HG02840 (cell line): ENCODE results near the gene SHROOM3.

ENCODE experiments used
- ATAC-seq: cut with Tn5 transposase; IDR thresholded peaks from one replicate; pipeline ENCODE4 v1.9.1; 2021; ENCODE audit warnings: mild to moderate bottlenecking, moderate library complexity, moderate number of reproducible peaks; ENCODE audit not compliant: unreplicated experiment, low FRiP score

SHROOM3 gene

GRCh38 chr4:76649086-76649485, 214.1 kb downstream of the SHROOM3 start:
- no peak for ATAC-seq

- no peak for ATAC-seq
Observed at GRCh38 chr4:76651616-76652015, 216.6 kb downstream of the SHROOM3 start.

- ATAC-seq, result no peak
Observed at GRCh38 chr4:76652389-76652788, 217.4 kb downstream of the SHROOM3 start.

GRCh38 chr4:76654084-76654483, 219.1 kb downstream of the SHROOM3 start:
- ATAC-seq, result no peak

- ATAC-seq, result no peak
Observed at GRCh38 chr4:76654791-76655190, 219.8 kb downstream of the SHROOM3 start.

- no peak for ATAC-seq
Observed at GRCh38 chr4:76655566-76656479, 220.8 kb downstream of the SHROOM3 start.

- ATAC-seq, result no peak
Observed at GRCh38 chr4:76657443-76657842, 222.4 kb downstream of the SHROOM3 start.

- peak; percentile 57 for ATAC-seq
Observed at GRCh38 chr4:76658231-76659102, 223.4 kb downstream of the SHROOM3 start.

- ATAC-seq, result no peak
Observed at GRCh38 chr4:76659103-76659490, 224.1 kb downstream of the SHROOM3 start.

GRCh38 chr4:76663824-76664223, 228.8 kb downstream of the SHROOM3 start:
- no peak for ATAC-seq

- ATAC-seq, result no peak
Observed at GRCh38 chr4:76665153-76665552, 230.1 kb downstream of the SHROOM3 start.

GRCh38 chr4:76665721-76666120, 230.7 kb downstream of the SHROOM3 start:
- ATAC-seq, result no peak

- no peak for ATAC-seq
Observed at GRCh38 chr4:76666944-76667532, 232.0 kb downstream of the SHROOM3 start.

GRCh38 chr4:76670631-76671030, 235.6 kb downstream of the SHROOM3 start:
- ATAC-seq, result no peak

- no peak for ATAC-seq
Observed at GRCh38 chr4:76673362-76673761, 238.3 kb downstream of the SHROOM3 start.

- ATAC-seq, result no peak
Observed at GRCh38 chr4:76674983-76675382, 240.0 kb downstream of the SHROOM3 start.

GRCh38 chr4:76677571-76678326, 242.7 kb downstream of the SHROOM3 start:
- no peak for ATAC-seq

GRCh38 chr4:76679691-76680090, 244.7 kb downstream of the SHROOM3 start:
- ATAC-seq, result no peak

GRCh38 chr4:76680952-76681351, 245.9 kb downstream of the SHROOM3 start:
- ATAC-seq, result no peak

- ATAC-seq, result no peak
Observed at GRCh38 chr4:76681996-76682395, 247.0 kb downstream of the SHROOM3 start.
